WI38 (cell line): Measurements from ENCODE around the gene SYTL3.

Experiments used
- H3K4me3 ChIP-seq: 2 replicates; pipeline ENCODE4 v1.5.1; 2011; ENCODE audit warnings: low read depth, mild to moderate bottlenecking, control low read depth, low read length
- TF ChIP-seq, protein P1 (sequence below): IDR thresholded peaks from 2 replicates; pipeline ENCODE4 v1.5.1; 2012; ENCODE audit warnings: low read depth, mild to moderate bottlenecking, control low read depth, low read length

Gene SYTL3

DNA sequence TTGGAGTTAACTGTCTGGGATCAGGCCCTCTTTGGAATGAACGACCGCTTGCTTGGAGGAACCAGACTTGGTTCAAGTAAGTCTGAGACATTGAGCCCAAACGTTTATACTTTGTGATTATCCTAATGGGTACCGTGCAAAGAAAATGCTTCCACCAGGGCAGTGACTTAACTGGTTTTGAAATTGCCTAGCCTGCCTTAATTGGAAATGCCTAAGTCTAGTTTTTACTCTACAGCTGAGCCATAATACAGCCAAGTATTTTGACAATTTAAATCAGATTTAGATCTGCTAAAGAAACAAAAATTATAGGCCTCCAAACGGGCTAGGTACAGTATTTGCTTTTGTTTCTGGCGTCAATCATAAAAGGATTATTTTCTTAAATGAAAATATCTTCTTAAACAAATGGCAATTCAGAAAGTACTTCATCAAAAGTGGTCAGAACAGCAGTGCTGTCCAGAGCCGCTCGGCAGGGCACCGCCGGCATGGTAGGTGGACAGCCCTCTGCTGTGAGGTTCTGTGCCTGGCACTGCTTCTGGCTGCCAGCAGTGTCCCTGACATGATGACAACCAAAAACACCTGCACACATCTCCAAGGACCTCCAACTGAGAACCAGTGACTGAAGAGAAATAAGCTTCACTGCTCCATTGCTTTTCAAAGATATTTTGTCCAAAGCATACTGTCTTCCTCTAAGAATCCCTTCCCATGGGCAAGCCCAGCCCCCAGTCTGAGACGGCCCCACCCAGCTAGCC, 113.8 kb downstream of the SYTL3 start:
- TF ChIP-seq, protein P1, sequence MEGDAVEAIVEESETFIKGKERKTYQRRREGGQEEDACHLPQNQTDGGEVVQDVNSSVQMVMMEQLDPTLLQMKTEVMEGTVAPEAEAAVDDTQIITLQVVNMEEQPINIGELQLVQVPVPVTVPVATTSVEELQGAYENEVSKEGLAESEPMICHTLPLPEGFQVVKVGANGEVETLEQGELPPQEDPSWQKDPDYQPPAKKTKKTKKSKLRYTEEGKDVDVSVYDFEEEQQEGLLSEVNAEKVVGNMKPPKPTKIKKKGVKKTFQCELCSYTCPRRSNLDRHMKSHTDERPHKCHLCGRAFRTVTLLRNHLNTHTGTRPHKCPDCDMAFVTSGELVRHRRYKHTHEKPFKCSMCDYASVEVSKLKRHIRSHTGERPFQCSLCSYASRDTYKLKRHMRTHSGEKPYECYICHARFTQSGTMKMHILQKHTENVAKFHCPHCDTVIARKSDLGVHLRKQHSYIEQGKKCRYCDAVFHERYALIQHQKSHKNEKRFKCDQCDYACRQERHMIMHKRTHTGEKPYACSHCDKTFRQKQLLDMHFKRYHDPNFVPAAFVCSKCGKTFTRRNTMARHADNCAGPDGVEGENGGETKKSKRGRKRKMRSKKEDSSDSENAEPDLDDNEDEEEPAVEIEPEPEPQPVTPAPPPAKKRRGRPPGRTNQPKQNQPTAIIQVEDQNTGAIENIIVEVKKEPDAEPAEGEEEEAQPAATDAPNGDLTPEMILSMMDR: no peak
- H3K4me3 ChIP-seq: no peak overlapping the region

DNA sequence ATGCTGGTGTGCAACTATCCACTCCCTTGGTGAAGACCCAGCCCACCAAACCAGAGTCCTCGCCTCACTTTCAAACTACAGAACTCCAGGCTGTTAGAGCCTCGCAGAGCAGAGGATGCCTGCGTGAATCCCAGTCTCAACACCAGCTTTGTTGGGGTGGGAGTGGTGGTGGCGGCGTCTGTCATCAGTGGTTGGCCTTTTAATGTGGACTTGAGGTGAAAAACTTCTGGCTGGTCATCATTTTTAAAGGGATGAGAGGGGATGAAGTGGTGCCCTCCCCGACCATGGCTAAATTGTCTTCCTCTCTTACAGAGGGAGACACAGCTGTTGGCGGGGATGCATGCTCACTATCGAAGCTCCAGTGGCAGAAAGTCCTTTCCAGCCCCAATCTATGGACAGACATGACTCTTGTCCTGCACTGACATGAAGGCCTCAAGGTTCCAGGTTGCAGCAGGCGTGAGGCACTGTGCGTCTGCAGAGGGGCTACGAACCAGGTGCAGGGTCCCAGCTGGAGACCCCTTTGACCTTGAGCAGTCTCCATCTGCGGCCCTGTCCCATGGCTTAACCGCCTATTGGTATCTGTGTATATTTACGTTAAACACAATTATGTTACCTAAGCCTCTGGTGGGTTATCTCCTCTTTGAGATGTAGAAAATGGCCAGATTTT, 114.5 kb downstream of the SYTL3 start:
- no peak overlapping the region for H3K4me3 ChIP-seq
- TF ChIP-seq, protein P1: no peak

DNA sequence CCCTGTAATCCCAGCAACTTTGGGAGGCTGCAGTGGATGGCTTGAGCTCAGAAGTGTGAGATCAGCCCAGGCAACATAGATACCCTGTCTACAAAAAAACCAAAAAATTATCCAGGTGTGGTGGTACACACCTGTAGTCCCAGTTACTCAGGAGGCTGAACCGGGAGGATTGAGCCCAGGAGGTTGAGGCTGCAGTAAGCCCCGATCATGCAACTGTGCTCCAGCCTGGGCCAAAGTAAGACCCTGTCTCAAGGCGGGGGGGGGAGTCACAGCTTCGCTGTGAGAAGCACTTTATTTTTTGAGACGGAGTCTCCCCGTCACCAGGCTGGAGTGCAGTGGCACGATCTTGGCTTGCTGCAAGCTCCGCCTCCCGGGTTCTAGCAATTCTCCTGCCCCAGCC, 115.1 kb downstream of the SYTL3 start:
- H3K4me3 ChIP-seq: no peak overlapping the region
- TF ChIP-seq, protein P1: no peak

DNA sequence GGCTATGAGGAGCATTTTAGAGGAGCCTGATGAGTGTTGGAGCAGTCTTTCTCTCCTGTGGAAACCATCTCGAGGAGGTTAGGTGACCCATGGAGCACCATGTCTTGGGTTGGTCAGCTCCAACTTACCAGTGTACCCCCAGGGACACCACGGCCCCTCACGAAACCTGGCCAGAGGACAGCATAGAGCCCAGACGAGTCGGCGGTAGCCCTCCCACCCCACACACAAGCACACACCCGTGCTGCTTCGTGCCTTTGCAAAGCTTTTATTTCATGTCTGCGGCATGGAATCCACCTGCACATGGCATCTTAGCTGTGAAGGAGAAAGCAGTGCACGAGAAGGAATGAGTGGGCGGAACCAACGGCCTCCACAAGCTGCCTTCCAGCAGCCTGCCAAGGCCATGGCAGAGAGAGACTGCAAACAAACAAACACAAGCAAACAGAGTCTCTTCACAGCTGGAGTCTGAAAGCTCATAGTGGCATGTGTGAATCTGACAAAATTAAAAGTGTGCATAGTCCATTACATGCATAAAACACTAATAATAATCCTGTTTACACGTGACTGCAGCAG, 115.7 kb downstream of the SYTL3 start:
- TF ChIP-seq, protein P1: no peak
- H3K4me3 ChIP-seq: no peak overlapping the region

DNA sequence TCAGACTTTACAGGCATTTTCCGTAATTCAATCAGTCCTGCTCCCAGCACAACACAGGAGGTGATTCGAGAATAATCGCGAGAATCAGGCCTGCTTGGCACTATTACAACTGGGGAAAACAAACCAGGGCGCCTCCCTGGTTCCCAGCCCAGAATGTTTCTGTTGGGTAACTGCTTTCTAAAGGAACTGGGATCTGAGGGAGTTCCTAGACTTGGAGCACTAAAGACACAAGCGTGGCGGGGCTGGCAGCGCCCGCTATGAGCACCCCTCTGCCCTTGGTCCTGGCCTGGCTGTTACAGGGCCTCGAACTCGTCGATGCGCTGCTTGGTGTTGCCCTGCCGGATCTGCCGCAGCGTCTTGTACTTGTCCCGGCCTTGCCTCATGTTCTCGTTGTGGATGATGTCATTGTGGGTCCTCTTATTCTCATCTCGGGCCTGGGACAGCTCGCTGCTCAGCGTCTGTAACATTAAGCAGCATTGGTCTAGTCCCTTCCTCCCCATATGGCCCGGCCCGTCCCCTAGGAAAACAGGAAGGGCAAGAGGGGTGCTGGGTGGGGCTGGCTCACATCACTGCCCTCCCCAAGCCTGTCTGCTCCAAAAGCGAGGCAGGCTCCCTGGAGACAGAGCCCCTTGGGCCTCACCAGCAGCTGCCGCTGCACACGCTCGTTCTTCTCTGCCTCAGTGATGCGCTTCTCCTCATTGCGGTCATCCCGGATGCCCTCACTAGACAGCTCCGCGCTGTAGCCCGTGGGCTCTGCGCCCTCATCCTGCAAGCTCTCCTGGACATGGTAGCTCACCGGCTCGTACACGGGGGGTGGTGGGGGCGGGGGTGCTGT, 117.0 kb downstream of the SYTL3 start:
- TF ChIP-seq, protein P1: no peak
- H3K4me3 ChIP-seq: no peak overlapping the region

DNA sequence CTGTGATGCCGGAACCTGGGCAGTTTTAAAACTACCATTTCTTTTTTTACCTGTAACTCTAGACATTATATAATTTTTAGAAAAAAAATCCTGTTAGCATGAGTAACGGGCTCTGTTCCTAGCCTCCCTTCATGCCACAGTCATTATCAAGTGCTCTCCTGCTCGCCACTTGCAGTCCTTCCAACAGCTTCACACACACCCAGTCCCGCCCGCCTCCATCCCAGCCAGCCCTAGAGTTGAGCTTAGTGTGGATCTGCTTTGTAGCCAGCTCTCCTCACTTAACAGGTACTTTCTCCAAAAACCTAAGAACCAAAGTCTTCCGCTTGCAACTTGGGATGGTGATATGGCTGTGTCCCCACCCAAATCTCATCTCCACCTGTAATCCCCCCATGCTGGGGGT, 117.9 kb downstream of the SYTL3 start:
- no peak overlapping the region for H3K4me3 ChIP-seq
- TF ChIP-seq, protein P1: no peak
